HEK293 (cell line): ENCODE data around the gene ZGLP1.

ENCODE experiments used
- EGR2 ChIP-seq: fragments of 450-650 bp; formaldehyde crosslinking; IDR thresholded peaks from 2 replicates; pipeline ENCODE4 v1.5.1; 2016; ENCODE audit warnings: low read depth, missing biosample characterization, missing genetic modification characterization
- GFI1B ChIP-seq: fragments of 450-650 bp; formaldehyde crosslinking; IDR thresholded peaks from 2 replicates; pipeline ENCODE4 v1.5.1; 2016; ENCODE audit warnings: missing biosample characterization, missing genetic modification characterization
- GLI2 ChIP-seq: fragments of 450-650 bp; formaldehyde crosslinking; IDR thresholded peaks from 2 replicates; pipeline ENCODE4; 2017; ENCODE audit warnings: missing biosample characterization, missing genetic modification characterization, low read depth, borderline replicate concordance
- KLF1 ChIP-seq: fragments of 450-650 bp; formaldehyde crosslinking; IDR thresholded peaks from 2 replicates; pipeline ENCODE4 v1.5.1; 2016; ENCODE audit warnings: missing biosample characterization, missing genetic modification characterization
- ZBTB1 ChIP-seq: fragments of 450-650 bp; formaldehyde crosslinking; IDR thresholded peaks from 2 replicates; pipeline ENCODE4 v1.5.1; 2016; ENCODE audit warnings: missing biosample characterization, missing genetic modification characterization
- ZFP69B ChIP-seq: fragments of 450-650 bp; formaldehyde crosslinking; IDR thresholded peaks from 2 replicates; pipeline ENCODE4 v1.5.1; 2016; ENCODE audit warnings: missing biosample characterization, missing genetic modification characterization
- ZNF114 ChIP-seq: fragments of 450-650 bp; formaldehyde crosslinking; IDR thresholded peaks from 2 replicates; pipeline ENCODE4 v1.5.0; 2017; ENCODE audit warnings: missing biosample characterization, missing genetic modification characterization
- ZNF155 ChIP-seq: fragments of 450-650 bp; formaldehyde crosslinking; IDR thresholded peaks from 2 replicates; pipeline ENCODE4 v1.5.1; 2016; ENCODE audit warnings: missing biosample characterization, missing genetic modification characterization
- ZNF169 ChIP-seq: fragments of 450-650 bp; formaldehyde crosslinking; IDR thresholded peaks from 2 replicates; pipeline ENCODE4 v1.5.1; 2016; ENCODE audit warnings: missing biosample characterization, missing genetic modification characterization
- ZNF174 ChIP-seq: fragments of 450-650 bp; formaldehyde crosslinking; IDR thresholded peaks from 2 replicates; pipeline ENCODE4 v1.5.0; 2017; ENCODE audit warnings: missing biosample characterization, mild to moderate bottlenecking, missing genetic modification characterization
- ZNF394 ChIP-seq: fragments of 450-650 bp; formaldehyde crosslinking; IDR thresholded peaks from 2 replicates; pipeline ENCODE4 v1.5.1; 2016; ENCODE audit warnings: missing biosample characterization, missing genetic modification characterization, mild to moderate bottlenecking, moderate library complexity, borderline replicate concordance
- ZNF426 ChIP-seq: fragments of 450-650 bp; formaldehyde crosslinking; IDR thresholded peaks from 2 replicates; pipeline ENCODE4 v1.5.1; 2017; ENCODE audit warnings: missing biosample characterization, missing genetic modification characterization, mild to moderate bottlenecking, inconsistent platforms, moderate library complexity
- ZNF473 ChIP-seq: fragments of 450-650 bp; formaldehyde crosslinking; IDR thresholded peaks from 2 replicates; pipeline ENCODE4 v1.5.1; 2017; ENCODE audit warnings: missing biosample characterization, missing genetic modification characterization
- ZNF544 ChIP-seq: fragments of 450-650 bp; formaldehyde crosslinking; IDR thresholded peaks from 2 replicates; pipeline ENCODE4 v1.5.0; 2017; ENCODE audit warnings: missing biosample characterization, missing genetic modification characterization
- ZNF555 ChIP-seq: fragments of 450-650 bp; formaldehyde crosslinking; conservative IDR thresholded peaks from 2 replicates; pipeline ENCODE4 v1.5.1; 2017; ENCODE audit warnings: missing biosample characterization, mild to moderate bottlenecking, missing genetic modification characterization, inconsistent platforms
- ZNF585B ChIP-seq: fragments of 450-650 bp; formaldehyde crosslinking; IDR thresholded peaks from 2 replicates; pipeline ENCODE4 v1.5.1; 2016; ENCODE audit warnings: missing biosample characterization, missing genetic modification characterization
- ZNF610 ChIP-seq: fragments of 450-650 bp; formaldehyde crosslinking; IDR thresholded peaks from 2 replicates; pipeline ENCODE4 v1.5.1; 2016; ENCODE audit warnings: missing biosample characterization, missing genetic modification characterization, borderline replicate concordance
- ZNF621 ChIP-seq: fragments of 450-650 bp; formaldehyde crosslinking; IDR thresholded peaks from 2 replicates; pipeline ENCODE4 v1.5.1; 2017; ENCODE audit warnings: missing biosample characterization, missing genetic modification characterization
- ZNF629 ChIP-seq: fragments of 450-650 bp; formaldehyde crosslinking; IDR thresholded peaks from 2 replicates; pipeline ENCODE4 v1.5.1; 2017; ENCODE audit warnings: missing biosample characterization, missing genetic modification characterization
- ZNF645 ChIP-seq: fragments of 450-650 bp; formaldehyde crosslinking; IDR thresholded peaks from 2 replicates; pipeline ENCODE4; 2016; ENCODE audit warnings: missing biosample characterization, missing genetic modification characterization
- ZNF777 ChIP-seq: fragments of 450-650 bp; formaldehyde crosslinking; IDR thresholded peaks from 2 replicates; pipeline ENCODE4 v1.5.1; 2017; ENCODE audit warnings: missing biosample characterization, missing genetic modification characterization, borderline replicate concordance
- ZNF792 ChIP-seq: fragments of 450-650 bp; formaldehyde crosslinking; IDR thresholded peaks from 2 replicates; pipeline ENCODE4 v1.5.1; 2016; ENCODE audit warnings: missing biosample characterization, missing genetic modification characterization
- ZSCAN18 ChIP-seq: fragments of 450-650 bp; formaldehyde crosslinking; IDR thresholded peaks from 2 replicates; pipeline ENCODE4 v1.5.1; 2016; ENCODE audit warnings: missing biosample characterization, missing genetic modification characterization
- TF ChIP-seq, protein P1 (sequence below): fragments of 450-650 bp; formaldehyde crosslinking; IDR thresholded peaks from 2 replicates; pipeline ENCODE4 v1.5.1; 2017; ENCODE audit warnings: missing biosample characterization, missing genetic modification characterization
- TF ChIP-seq, protein P2 (sequence below): fragments of 450-650 bp; formaldehyde crosslinking; IDR thresholded peaks from 2 replicates; pipeline ENCODE4 v1.5.1; 2017; ENCODE audit warnings: missing biosample characterization, mild to moderate bottlenecking, missing genetic modification characterization, moderate library complexity
- TF ChIP-seq, protein P3 (sequence below): fragments of 450-650 bp; formaldehyde crosslinking; IDR thresholded peaks from 2 replicates; pipeline ENCODE4 v1.5.1; 2016; ENCODE audit warnings: missing biosample characterization, missing genetic modification characterization, borderline replicate concordance
- TF ChIP-seq, protein P4 (sequence below): fragments of 450-650 bp; formaldehyde crosslinking; IDR thresholded peaks from 2 replicates; pipeline ENCODE4 v1.5.0; 2017; ENCODE audit warnings: missing biosample characterization, missing genetic modification characterization, borderline replicate concordance

ZGLP1 gene

GRCh38 chr19:10289167-10289835 lies 20.3 kb downstream of the ZGLP1 start (continued):
- TF ChIP-seq ZBTB1 (tag by site-specific recombination) (no peak), ZNF555 (tag by site-specific recombination) (no peak), ZNF544 (tag by site-specific recombination) (no peak), ZNF621 (tag by site-specific recombination) (no peak), ZNF792 (tag by site-specific recombination) (no peak), ZNF169 (tag by site-specific recombination) (no peak), ZFP69B (tag by site-specific recombination) (no peak), KLF1 (peak; percentile 60; the same call in 1 of the 2 replicates), ZNF473 (tag by site-specific recombination) (no peak), ZNF155 (no peak), EGR2 (tag by site-specific recombination) (no peak), ZNF114 (tag by site-specific recombination) (no peak), GLI2 (tag by site-specific recombination) (no peak), ZNF645 (tag by site-specific recombination) (no peak), ZNF426 (tag by site-specific recombination) (no peak), GFI1B (tag by site-specific recombination) (no peak), ZSCAN18 (tag by site-specific recombination) (no peak), ZNF174 (no peak), ZNF777 (tag by site-specific recombination) (no peak), ZNF394 (tag by site-specific recombination) (no peak), ZNF585B (tag by site-specific recombination) (no peak), ZNF610 (tag by site-specific recombination) (no peak), ZNF629 (peak; percentile 60; the same call in 1 of the 2 replicates)
- TF ChIP-seq, protein P1, sequence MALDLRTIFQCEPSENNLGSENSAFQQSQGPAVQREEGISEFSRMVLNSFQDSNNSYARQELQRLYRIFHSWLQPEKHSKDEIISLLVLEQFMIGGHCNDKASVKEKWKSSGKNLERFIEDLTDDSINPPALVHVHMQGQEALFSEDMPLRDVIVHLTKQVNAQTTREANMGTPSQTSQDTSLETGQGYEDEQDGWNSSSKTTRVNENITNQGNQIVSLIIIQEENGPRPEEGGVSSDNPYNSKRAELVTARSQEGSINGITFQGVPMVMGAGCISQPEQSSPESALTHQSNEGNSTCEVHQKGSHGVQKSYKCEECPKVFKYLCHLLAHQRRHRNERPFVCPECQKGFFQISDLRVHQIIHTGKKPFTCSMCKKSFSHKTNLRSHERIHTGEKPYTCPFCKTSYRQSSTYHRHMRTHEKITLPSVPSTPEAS (tag by site-specific recombination), result no peak
- TF ChIP-seq, protein P2, sequence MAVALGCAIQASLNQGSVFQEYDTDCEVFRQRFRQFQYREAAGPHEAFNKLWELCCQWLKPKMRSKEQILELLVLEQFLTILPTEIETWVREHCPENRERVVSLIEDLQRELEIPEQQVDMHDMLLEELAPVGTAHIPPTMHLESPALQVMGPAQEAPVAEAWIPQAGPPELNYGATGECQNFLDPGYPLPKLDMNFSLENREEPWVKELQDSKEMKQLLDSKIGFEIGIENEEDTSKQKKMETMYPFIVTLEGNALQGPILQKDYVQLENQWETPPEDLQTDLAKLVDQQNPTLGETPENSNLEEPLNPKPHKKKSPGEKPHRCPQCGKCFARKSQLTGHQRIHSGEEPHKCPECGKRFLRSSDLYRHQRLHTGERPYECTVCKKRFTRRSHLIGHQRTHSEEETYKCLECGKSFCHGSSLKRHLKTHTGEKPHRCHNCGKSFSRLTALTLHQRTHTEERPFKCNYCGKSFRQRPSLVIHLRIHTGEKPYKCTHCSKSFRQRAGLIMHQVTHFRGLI (tag by site-specific recombination), result no peak
- TF ChIP-seq, protein P3, sequence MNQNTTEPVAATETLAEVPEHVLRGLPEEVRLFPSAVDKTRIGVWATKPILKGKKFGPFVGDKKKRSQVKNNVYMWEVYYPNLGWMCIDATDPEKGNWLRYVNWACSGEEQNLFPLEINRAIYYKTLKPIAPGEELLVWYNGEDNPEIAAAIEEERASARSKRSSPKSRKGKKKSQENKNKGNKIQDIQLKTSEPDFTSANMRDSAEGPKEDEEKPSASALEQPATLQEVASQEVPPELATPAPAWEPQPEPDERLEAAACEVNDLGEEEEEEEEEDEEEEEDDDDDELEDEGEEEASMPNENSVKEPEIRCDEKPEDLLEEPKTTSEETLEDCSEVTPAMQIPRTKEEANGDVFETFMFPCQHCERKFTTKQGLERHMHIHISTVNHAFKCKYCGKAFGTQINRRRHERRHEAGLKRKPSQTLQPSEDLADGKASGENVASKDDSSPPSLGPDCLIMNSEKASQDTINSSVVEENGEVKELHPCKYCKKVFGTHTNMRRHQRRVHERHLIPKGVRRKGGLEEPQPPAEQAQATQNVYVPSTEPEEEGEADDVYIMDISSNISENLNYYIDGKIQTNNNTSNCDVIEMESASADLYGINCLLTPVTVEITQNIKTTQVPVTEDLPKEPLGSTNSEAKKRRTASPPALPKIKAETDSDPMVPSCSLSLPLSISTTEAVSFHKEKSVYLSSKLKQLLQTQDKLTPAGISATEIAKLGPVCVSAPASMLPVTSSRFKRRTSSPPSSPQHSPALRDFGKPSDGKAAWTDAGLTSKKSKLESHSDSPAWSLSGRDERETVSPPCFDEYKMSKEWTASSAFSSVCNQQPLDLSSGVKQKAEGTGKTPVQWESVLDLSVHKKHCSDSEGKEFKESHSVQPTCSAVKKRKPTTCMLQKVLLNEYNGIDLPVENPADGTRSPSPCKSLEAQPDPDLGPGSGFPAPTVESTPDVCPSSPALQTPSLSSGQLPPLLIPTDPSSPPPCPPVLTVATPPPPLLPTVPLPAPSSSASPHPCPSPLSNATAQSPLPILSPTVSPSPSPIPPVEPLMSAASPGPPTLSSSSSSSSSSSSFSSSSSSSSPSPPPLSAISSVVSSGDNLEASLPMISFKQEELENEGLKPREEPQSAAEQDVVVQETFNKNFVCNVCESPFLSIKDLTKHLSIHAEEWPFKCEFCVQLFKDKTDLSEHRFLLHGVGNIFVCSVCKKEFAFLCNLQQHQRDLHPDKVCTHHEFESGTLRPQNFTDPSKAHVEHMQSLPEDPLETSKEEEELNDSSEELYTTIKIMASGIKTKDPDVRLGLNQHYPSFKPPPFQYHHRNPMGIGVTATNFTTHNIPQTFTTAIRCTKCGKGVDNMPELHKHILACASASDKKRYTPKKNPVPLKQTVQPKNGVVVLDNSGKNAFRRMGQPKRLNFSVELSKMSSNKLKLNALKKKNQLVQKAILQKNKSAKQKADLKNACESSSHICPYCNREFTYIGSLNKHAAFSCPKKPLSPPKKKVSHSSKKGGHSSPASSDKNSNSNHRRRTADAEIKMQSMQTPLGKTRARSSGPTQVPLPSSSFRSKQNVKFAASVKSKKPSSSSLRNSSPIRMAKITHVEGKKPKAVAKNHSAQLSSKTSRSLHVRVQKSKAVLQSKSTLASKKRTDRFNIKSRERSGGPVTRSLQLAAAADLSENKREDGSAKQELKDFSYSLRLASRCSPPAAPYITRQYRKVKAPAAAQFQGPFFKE (tag by site-specific recombination), result no peak
- TF ChIP-seq, protein P4, sequence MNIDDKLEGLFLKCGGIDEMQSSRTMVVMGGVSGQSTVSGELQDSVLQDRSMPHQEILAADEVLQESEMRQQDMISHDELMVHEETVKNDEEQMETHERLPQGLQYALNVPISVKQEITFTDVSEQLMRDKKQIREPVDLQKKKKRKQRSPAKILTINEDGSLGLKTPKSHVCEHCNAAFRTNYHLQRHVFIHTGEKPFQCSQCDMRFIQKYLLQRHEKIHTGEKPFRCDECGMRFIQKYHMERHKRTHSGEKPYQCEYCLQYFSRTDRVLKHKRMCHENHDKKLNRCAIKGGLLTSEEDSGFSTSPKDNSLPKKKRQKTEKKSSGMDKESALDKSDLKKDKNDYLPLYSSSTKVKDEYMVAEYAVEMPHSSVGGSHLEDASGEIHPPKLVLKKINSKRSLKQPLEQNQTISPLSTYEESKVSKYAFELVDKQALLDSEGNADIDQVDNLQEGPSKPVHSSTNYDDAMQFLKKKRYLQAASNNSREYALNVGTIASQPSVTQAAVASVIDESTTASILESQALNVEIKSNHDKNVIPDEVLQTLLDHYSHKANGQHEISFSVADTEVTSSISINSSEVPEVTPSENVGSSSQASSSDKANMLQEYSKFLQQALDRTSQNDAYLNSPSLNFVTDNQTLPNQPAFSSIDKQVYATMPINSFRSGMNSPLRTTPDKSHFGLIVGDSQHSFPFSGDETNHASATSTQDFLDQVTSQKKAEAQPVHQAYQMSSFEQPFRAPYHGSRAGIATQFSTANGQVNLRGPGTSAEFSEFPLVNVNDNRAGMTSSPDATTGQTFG, result no peak
